ENCODE data around the gene CEP131. TPM values are rescaled to one million over a fixed set of nuclear protein-coding genes. Genes with fewer than 3 reads are reported as not detected.

Gene CEP131
- total and polyA plus RNA-seq, 2 of the 4 experiments (the other 2 are of a cell fraction) = 4.8 to 9.6 TPM

- dilution Hi-C loops (cut with HindIII; ENCODE audit: low sequenced_read_pairs, unreplicated experiment) (no loop called here), intact Hi-C loops (cut with micrococcal nuclease) (no loop called here), in situ Hi-C loops (cut with MboI; ENCODE audit: low sequenced_read_pairs) (no loop called here)
- H2BK120ac ChIP-seq (ENCODE audit: low read depth, low read length) = no peak overlapping the region
- ChIA-PET CTCF (no interaction called here), POLR2A (ENCODE audit: unreplicated experiment) (no interaction called here)
- no peak overlapping the region for H3K14ac ChIP-seq (replicated peaks; ENCODE audit: low read depth, low read length)
- no peak overlapping the region for H4K8ac ChIP-seq (ENCODE audit: low read depth in 2 of 2, low read length in 2 of 2)
- no peak for ATAC-seq (ENCODE audit: low read depth)
- H3K56ac ChIP-seq (ENCODE audit: extremely low read depth, insufficient read depth, low read length) = no peak overlapping the region
- no peak overlapping the region for H2AFZ ChIP-seq (replicated peaks; ENCODE audit: low read length, poor library complexity)
- H3K4me2 ChIP-seq (ENCODE audit: low read depth, low read length) = no peak overlapping the region
- H2AK9ac ChIP-seq (replicated peaks; ENCODE audit: low read depth, low read length, poor library complexity) = peak overlapping the region; percentile 24
- no peaks in the 10 kb centered on the region for H3K27me3 ChIP-seq (ENCODE audit: control insufficient read depth, insufficient read depth, low read length)
- no peak for TF ChIP-seq CHD1 (IDR thresholded peaks at IDR 0.05; ENCODE audit: low read depth, low read length)
- no peak for TF ChIP-seq BHLHE40 (IDR thresholded peaks at IDR 0.05; ENCODE audit: low read depth, low read length)
- TF ChIP-seq ELK1 (IDR thresholded peaks at IDR 0.05; ENCODE audit: borderline replicate concordance, low read depth, low read length) = no peak
- TF ChIP-seq, protein P1, sequence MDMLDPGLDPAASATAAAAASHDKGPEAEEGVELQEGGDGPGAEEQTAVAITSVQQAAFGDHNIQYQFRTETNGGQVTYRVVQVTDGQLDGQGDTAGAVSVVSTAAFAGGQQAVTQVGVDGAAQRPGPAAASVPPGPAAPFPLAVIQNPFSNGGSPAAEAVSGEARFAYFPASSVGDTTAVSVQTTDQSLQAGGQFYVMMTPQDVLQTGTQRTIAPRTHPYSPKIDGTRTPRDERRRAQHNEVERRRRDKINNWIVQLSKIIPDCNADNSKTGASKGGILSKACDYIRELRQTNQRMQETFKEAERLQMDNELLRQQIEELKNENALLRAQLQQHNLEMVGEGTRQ (IDR thresholded peaks at IDR 0.05; ENCODE audit: low read depth, low read length) = no peak
- TF ChIP-seq RAD21 (IDR thresholded peaks at IDR 0.05; ENCODE audit: low read length) = no peak
- no peak for TF ChIP-seq POLR2A (IDR thresholded peaks at IDR 0.05; ENCODE audit: low read depth, low read length)
- TF ChIP-seq MAZ (IDR thresholded peaks at IDR 0.05; ENCODE audit: borderline replicate concordance, low read depth, low read length) = no peak
- TF ChIP-seq MXI1 (IDR thresholded peaks at IDR 0.05; ENCODE audit: borderline replicate concordance, low read depth, low read length) = no peak
- TF ChIP-seq SMC3 (IDR thresholded peaks at IDR 0.05; ENCODE audit: low read depth, low read length) = no peak
- TF ChIP-seq RFX5 (IDR thresholded peaks at IDR 0.05; ENCODE audit: low read depth, low read length) = no peak
- TF ChIP-seq CEBPB (IDR thresholded peaks at IDR 0.05; ENCODE audit: low read depth, low read length) = no peak
- TF ChIP-seq MAFK (IDR thresholded peaks at IDR 0.05; ENCODE audit: low read depth, low read length) = no peak
- TF ChIP-seq NFE2L2 (IDR thresholded peaks at IDR 0.05; ENCODE audit: low read depth, low read length) = no peak
- TF ChIP-seq FOS (IDR thresholded peaks at IDR 0.05; ENCODE audit: low read depth, low read length) = no peak
- TF ChIP-seq CTCF (conservative IDR thresholded peaks at IDR 0.05; ENCODE audit: low read depth, low read length) = no peak
- no peak for TF ChIP-seq RCOR1 (IDR thresholded peaks at IDR 0.05; ENCODE audit: insufficient replicate concordance, low read length)
- H4K20me1 ChIP-seq (ENCODE audit: insufficient read depth, low read length) = peaks cover 13% of the 10 kb centered on the region
- 89% methylated on average over 13 of the region's 14 CpGs; no CpG with 5 or more reads in 1 of the 2 experiments for WGBS, 2 experiments (ENCODE audit: extremely low coverage in 2 of 2, insufficient read length in 1 of 2)
- H3K4ac ChIP-seq (ENCODE audit: low read depth, low read length) = no peak overlapping the region
- H4K5ac ChIP-seq (ENCODE audit: low read depth, low read length) = no peak overlapping the region
- no peak for DNase-seq
- H3K9me1 ChIP-seq (ENCODE audit: insufficient read depth, low read length) = no peaks in the 10 kb centered on the region
- peaks cover 1 to 14% of the 10 kb centered on the region in 2 experiments; a peak in 3 of 4 replicates for H3K79me1 ChIP-seq (ENCODE audit: low read depth in 1 of 2, low read length in 2 of 2)
- peaks cover 3% of the 10 kb centered on the region; the same call in 1 of the 2 replicates for H3K9me3 ChIP-seq (ENCODE audit: control insufficient read depth, insufficient read depth, low read length)
- H2AK5ac ChIP-seq (ENCODE audit: low read depth, low read length) = no peak overlapping the region
- H3K23ac ChIP-seq (ENCODE audit: low read depth, low read length) = no peak overlapping the region
- no peak overlapping the region for H3K4me3 ChIP-seq (ENCODE audit: insufficient read depth, low read depth, low read length)
- H2BK5ac ChIP-seq (ENCODE audit: low read depth, low read length, poor library complexity, severe bottlenecking) = no peak overlapping the region
- H3K9ac ChIP-seq (ENCODE audit: low read depth, low read length) = no peak overlapping the region
- no peak overlapping the region for H4K91ac ChIP-seq (ENCODE audit: insufficient read depth, low read depth, low read length)
- peaks cover 39% of the 10 kb centered on the region for H3K36me3 ChIP-seq (ENCODE audit: control insufficient read depth, insufficient read depth, low read length)
- no peaks in the 10 kb centered on the region for H3K4me1 ChIP-seq (ENCODE audit: control insufficient read depth, insufficient read depth, low read length)
- no peak overlapping the region for H2BK15ac ChIP-seq (ENCODE audit: low read depth, low read length)
- no peak overlapping the region for H3K18ac ChIP-seq (ENCODE audit: low read depth, low read length)
- H3K27ac ChIP-seq (ENCODE audit: insufficient read depth, low read length) = no peak overlapping the region
- no peak overlapping the region for H2BK20ac ChIP-seq (ENCODE audit: low read depth, low read length)
- BruUV-seq (replicated peaks) = no TSS peak
These were observed 6.8 kb upstream of the CEP131 start for GRCh38 chr17:81229666-81229920.

Data from IMR-90 (cell line).